ENCODE measurements around the gene IFI30.

The IFI30 gene

DNA sequence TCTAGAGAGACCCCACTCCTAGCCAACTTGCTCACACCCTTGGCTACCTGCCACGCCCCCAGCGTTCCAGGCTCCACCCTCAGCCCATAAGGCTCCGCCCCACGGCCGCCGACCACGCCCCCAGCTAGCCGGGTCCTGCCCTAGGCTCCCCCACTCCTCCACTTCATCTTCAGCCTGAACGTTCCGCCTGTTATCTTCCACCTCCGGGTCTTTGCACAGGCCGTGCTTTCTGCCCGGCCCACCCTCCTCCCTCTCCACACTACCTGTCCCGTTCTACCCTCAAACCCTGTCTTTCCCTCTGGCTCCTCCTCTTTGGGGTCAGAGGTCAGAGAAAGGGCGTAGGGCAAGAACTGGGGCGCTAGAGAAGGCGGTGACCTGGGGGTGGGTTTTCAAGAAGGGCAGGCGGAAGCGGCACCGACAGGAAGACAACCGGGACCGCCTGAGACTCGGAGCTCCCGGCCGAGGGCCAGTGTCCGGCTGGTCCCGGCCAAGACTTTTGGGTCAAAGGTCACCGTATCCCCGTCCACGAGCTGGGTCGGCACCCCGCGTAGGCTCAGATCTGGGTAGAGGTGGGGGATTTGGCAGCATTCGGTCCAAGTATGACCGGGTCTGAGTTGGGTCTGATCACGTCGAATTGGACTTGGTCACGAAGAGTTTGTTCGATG lies 50.4 kb downstream of the IFI30 start:
- H3K36me3 ChIP-seq (ENCODE audit: insufficient read depth) = no peaks in the 10 kb centered on the region
- TF ChIP-seq, protein P1, sequence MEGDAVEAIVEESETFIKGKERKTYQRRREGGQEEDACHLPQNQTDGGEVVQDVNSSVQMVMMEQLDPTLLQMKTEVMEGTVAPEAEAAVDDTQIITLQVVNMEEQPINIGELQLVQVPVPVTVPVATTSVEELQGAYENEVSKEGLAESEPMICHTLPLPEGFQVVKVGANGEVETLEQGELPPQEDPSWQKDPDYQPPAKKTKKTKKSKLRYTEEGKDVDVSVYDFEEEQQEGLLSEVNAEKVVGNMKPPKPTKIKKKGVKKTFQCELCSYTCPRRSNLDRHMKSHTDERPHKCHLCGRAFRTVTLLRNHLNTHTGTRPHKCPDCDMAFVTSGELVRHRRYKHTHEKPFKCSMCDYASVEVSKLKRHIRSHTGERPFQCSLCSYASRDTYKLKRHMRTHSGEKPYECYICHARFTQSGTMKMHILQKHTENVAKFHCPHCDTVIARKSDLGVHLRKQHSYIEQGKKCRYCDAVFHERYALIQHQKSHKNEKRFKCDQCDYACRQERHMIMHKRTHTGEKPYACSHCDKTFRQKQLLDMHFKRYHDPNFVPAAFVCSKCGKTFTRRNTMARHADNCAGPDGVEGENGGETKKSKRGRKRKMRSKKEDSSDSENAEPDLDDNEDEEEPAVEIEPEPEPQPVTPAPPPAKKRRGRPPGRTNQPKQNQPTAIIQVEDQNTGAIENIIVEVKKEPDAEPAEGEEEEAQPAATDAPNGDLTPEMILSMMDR (conservative IDR thresholded peaks at IDR 0.05; ENCODE audit: low read depth, low read length) = no peak
- H3K4me1 ChIP-seq (ENCODE audit: low read depth, poor library complexity, severe bottlenecking) = peaks cover 7% of the 10 kb centered on the region
- H3K79me2 ChIP-seq (ENCODE audit: insufficient read depth, low read depth) = no peaks in the 10 kb centered on the region
- peak overlapping the region; percentile 46; the same call in 1 of the 2 replicates for H3K9ac ChIP-seq
- H3K4me3 ChIP-seq (IDR thresholded peaks at IDR 0.05; ENCODE audit: insufficient read depth, low read depth, low read length) = no peak overlapping the region
- H3K27ac ChIP-seq = peak overlapping the region; percentile 38; the same call in 1 of the 2 replicates
- no peaks in the 10 kb centered on the region for H4K20me1 ChIP-seq (ENCODE audit: insufficient read depth)
- peak overlapping the region; percentile 98 for H3K4me2 ChIP-seq
- peak overlapping the region; percentile 97 for H2AFZ ChIP-seq (ENCODE audit: low read depth)
- H3K27me3 ChIP-seq (ENCODE audit: insufficient read depth, low read depth) = peaks cover 67% of the 10 kb centered on the region

DNA sequence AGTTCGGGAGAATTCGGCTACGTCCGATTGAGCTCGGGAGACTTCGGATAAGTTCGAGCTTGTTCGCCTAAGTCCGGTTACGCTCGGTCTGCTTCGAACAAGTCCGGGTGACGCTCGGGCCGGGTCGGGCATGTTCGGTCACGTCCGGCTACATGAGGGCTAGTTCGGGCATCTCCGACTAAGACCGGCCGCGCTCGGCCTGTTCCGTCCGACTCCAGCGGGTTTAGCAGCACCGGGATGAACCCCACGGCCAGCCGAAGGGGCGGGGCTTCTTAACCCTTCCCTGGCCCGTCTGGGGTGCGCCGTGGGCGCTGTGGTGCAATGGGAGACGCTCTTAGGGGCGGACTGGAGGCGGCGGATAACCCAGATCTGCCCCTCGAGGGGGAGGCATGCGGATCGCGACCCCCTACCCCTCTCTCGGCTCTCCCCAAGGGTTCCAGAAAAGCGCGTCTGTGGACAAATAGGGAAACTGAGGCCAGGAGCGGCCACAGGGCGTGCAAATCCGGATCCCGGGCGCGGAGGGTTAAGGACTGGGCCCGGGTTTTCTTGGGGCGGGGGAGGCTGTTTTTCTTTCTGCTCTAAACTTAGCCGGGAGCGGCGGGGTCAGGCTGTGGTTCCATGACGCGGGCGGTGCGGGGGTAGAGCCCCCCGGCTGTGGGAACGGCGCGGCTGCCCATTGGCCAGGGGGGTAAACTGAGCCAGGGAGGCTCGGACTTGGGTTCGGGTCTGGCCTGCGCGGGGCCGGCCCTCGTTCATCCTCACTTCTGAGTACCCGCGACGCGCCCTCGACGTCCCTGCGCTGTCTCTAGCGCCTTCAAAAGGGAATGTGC lies 51.1 kb downstream of the IFI30 start:
- no peaks in the 10 kb centered on the region for H3K79me2 ChIP-seq (ENCODE audit: insufficient read depth, low read depth)
- H3K27ac ChIP-seq = no peak overlapping the region; the same call in 1 of the 2 replicates
- TF ChIP-seq, protein P1 (conservative IDR thresholded peaks at IDR 0.05; ENCODE audit: low read depth, low read length) = no peak
- H3K36me3 ChIP-seq (ENCODE audit: insufficient read depth) = no peaks in the 10 kb centered on the region
- H3K27me3 ChIP-seq (ENCODE audit: insufficient read depth, low read depth) = peaks cover 67% of the 10 kb centered on the region
- H3K4me1 ChIP-seq (ENCODE audit: low read depth, poor library complexity, severe bottlenecking) = peaks cover 7% of the 10 kb centered on the region
- H3K4me2 ChIP-seq = peak overlapping the region; percentile 98
- peak overlapping the region; percentile 97 for H2AFZ ChIP-seq (ENCODE audit: low read depth)
- H3K9ac ChIP-seq = peak overlapping the region; percentile 46; the same call in 1 of the 2 replicates
- no peaks in the 10 kb centered on the region for H4K20me1 ChIP-seq (ENCODE audit: insufficient read depth)
- no peak overlapping the region for H3K4me3 ChIP-seq (IDR thresholded peaks at IDR 0.05; ENCODE audit: insufficient read depth, low read depth, low read length)

DNA sequence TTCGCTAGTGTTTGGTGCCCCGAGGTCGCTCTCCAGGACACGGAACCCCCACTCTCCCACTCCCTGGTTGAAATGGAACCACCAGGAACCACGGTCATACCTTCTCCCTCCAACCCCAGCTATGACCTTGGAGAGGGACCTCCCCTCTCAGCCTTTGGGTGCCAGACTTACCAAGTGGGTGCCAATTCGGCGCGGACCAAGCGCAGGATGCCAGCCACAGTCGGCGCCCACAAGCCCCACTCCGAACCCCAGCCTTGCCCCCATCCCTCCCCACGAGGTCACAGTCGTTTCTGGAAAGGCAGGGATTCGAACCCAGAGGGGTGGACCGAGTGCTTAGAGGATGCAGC lies 51.7 kb downstream of the IFI30 start:
- TF ChIP-seq, protein P1 (conservative IDR thresholded peaks at IDR 0.05; ENCODE audit: low read depth, low read length) = no peak
- Histone ChIP-seq H3K9ac (no peak overlapping the region), H2AFZ (ENCODE audit: low read depth) (no peak overlapping the region), H3K4me1 (ENCODE audit: low read depth, poor library complexity, severe bottlenecking) (peaks cover 7% of the 10 kb centered on the region), H3K27ac (no peak overlapping the region), H3K36me3 (ENCODE audit: insufficient read depth) (no peaks in the 10 kb centered on the region), H3K4me2 (peak overlapping the region; percentile 98; the same call in 1 of the 2 replicates), H3K4me3 (IDR thresholded peaks at IDR 0.05; ENCODE audit: insufficient read depth, low read depth, low read length) (no peak overlapping the region), H3K79me2 (ENCODE audit: insufficient read depth, low read depth) (no peaks in the 10 kb centered on the region), H4K20me1 (ENCODE audit: insufficient read depth) (no peaks in the 10 kb centered on the region), H3K27me3 (ENCODE audit: insufficient read depth, low read depth) (peaks cover 67% of the 10 kb centered on the region)

DNA sequence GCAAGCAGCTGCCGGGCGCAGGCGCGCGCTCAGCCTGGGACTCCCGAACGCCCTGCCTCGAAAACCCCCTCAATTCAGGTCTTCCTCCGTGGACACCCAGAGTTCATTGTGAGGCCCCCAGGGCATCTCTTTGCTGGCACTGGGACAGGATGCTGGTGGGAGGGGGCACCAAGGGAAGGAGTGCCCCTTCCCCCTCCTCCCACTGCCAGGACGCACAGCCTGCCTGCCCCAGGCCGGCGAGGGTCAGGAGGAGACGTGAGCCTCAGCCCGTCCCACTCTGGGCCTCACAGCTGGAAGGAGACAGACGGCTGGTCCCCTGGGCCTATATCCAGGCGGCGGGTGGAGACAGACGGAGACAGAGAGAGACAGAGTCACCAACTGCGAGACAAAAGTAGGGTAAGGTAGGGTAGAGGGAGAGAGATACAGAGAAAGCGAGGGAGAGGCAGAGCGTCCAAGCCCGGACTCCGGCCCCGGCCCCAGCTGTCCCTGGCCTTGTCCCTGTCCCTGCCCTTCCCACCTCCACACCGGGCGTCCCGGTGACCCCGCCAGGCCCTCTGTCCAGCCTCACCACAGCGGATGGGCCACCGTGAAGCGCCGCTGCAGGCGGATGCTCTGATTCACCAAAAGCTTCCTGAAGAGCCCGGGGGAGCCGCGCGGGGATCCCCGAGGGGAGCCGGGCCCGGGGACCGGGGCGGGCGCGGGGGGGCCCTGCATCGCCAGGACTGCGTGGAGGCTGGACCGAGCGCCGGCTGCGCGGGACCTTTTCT lies 52.3 kb downstream of the IFI30 start, which contains the start of gene PDE4C:
PDE4C (minus strand) TSS at position 737 of the 767 bp plus-strand sequence; CDS start at position 714, 23 bp downstream.
- Histone ChIP-seq H3K4me3 (IDR thresholded peaks at IDR 0.05; ENCODE audit: insufficient read depth, low read depth, low read length) (no peak within 1 kb of the TSS), H3K79me2 (ENCODE audit: insufficient read depth, low read depth) (no peaks in the 10 kb centered on the region), H4K20me1 (ENCODE audit: insufficient read depth) (no peaks in the 10 kb centered on the region), H3K27ac (no peak within 1 kb of the TSS), H3K27me3 (ENCODE audit: insufficient read depth, low read depth) (peaks cover 66% of the 10 kb centered on the region), H3K4me1 (ENCODE audit: low read depth, poor library complexity, severe bottlenecking) (peaks cover 7% of the 10 kb centered on the region), H3K4me2 (peak within 1 kb of the TSS; percentile 98; the same call in 1 of the 2 replicates), H3K9ac (no peak within 1 kb of the TSS), H2AFZ (ENCODE audit: low read depth) (no peak within 1 kb of the TSS), H3K36me3 (ENCODE audit: insufficient read depth) (no peaks in the 10 kb centered on the region)
- TF ChIP-seq, protein P1 (conservative IDR thresholded peaks at IDR 0.05; ENCODE audit: low read depth, low read length) = no peak
